Heart right ventricle (tissue), 16 donors: ENCODE data around the gene LCE1E. TPM values are rescaled to one million over a fixed set of nuclear protein-coding genes. Genes with fewer than 3 reads are reported as not detected.

ENCODE experiments used
- ATAC-seq, 8 donors: fragments of 200-7000 bp; cut with Tn5 transposase; one replicate each; pipeline ENCODE4 v1.9.1; 2020; ENCODE audit warnings: mild to moderate bottlenecking in 8 of 8, moderate library complexity in 8 of 8, moderate number of reproducible peaks in 1 of 8
- DNase-seq, 2 donors: peaks; one replicate each; pipeline ENCODE4 v3.0.0-alpha.2; 2020
- H3K27ac ChIP-seq, 10 donors: fragments of 200-600 bp; sonication (generic) in 2 of 10; one replicate each; pipeline versions ENCODE4 v1.5.0 to v1.8.0; 2020 to 2022; ENCODE audit warnings: mild to moderate bottlenecking in 3 of 10
- H3K27me3 ChIP-seq, 7 donors: fragments of 200-600 bp; one replicate each; pipeline ENCODE4 v1.8.0; 2021 to 2022; ENCODE audit warnings: mild to moderate bottlenecking in 2 of 7
- H3K36me3 ChIP-seq, 9 donors: fragments of 200-600 bp; sonication (generic) in 1 of 9; one replicate each; pipeline versions ENCODE4 v1.5.0 to v1.8.0; 2020 to 2022; ENCODE audit warnings: mild to moderate bottlenecking in 2 of 9
- H3K4me1 ChIP-seq, 9 donors: fragments of 200-600 bp; sonication (generic) in 1 of 9; one replicate each; pipeline versions ENCODE4 v1.5.0 to v1.8.0; 2020 to 2022; ENCODE audit warnings: mild to moderate bottlenecking in 4 of 9
- H3K4me3 ChIP-seq, 10 donors: fragments of 200-600 bp; sonication (generic) in 2 of 10; one replicate each; pipeline versions ENCODE4 v1.5.0 to v1.8.0; 2020 to 2022; ENCODE audit warnings: mild to moderate bottlenecking in 7 of 10, moderate library complexity in 2 of 10
- H3K9me3 ChIP-seq, 11 donors: fragments of 200-600 bp in 10 of 11; sonication (generic) in 2 of 11; one replicate each; pipeline versions ENCODE4 v1.5.0 to v1.8.0; 2013 to 2022; ENCODE audit warnings: mild to moderate bottlenecking in 2 of 11, control low read depth in 1 of 11, moderate library complexity in 1 of 11
- CTCF ChIP-seq, 9 donors: fragments of 200-600 bp; sonication (generic) in 2 of 9; IDR thresholded peaks; one replicate each; pipeline versions ENCODE4 v1.5.0 to v1.8.0; 2021 to 2022; ENCODE audit warnings: antibody characterized with exemption in 9 of 9, mild to moderate bottlenecking in 5 of 9, moderate library complexity in 1 of 9
- WGBS, 2 donors: extraction: QIAGEN DNeasy Blood & Tissue Kit; methylation state at CpG; one replicate each; pipeline ENCODE4 v1.1.7; 2013; ENCODE audit warnings: inconsistent platforms in 1 of 2; 5-methylcytosine and 5-hydroxymethylcytosine counted together
- intact Hi-C, 10 donors: fragments of 100-400 bp; cut with DNase I; formaldehyde crosslinking; loops; one replicate each; pipeline versions ENCODE4 v1.11.1 to v1.14.2; 2022
- polyA plus RNA-seq, 2 donors: library from polyadenylated mRNA; stranded (reverse); fragments of 200-250 nt; gene quantifications; one replicate each; pipeline ENCODE4 v1.2.3, GENCODE V29; 2013
- total RNA-seq, 10 donors: library from RNA; stranded (reverse); fragmentation: NEBNext Ultra II Directional in 3 of 10; extraction: Animal tissue kit (Norgen Biotek cat#: 25700) in 3 of 10; gene quantifications; one replicate each; pipeline versions ENCODE4 v1.2.1 to v1.2.4, GENCODE V29; 2021 to 2023
- donor health status: Arrhythmogenic right ventricular cardiomyopathy.
- donor health status: ischemic (EF 13 %, LVEDD 7.1; RV severe dilation, severe dysfunction).
- donor health status: healthy with polysubstance abuse.
- donor health status: DM: no; HTN: yes; CAD: no.
- donor health status: DM: no; HTN: no; CAD: no.
- donor health status: ischemic (EF 25% LVEDD 6.9; RV normal size, moderate dysfunction).
- donor health status: ischemic (EF 25% LVEDD 5.7; RV mildly dilated, moderate dysfunction).
- donor health status: healthy.
- donor health status: DM: yes; HTN: yes; CAD: no.
- donor health status: Ischemic cardiomyopathy.
- donor health status: ischemic (EF 35%, LVEDD 5.7; RV mildly dilated, moderate dysfunction).
- donor health status: nonischemic (EF 11% LVEDD 7.7; RV severe dilation, severe dysfunction).
- donor health status: DM: yes; HTN: yes; CAD: no.
- donor health status: PGD.
- donor health status: ischemic (EF 29% LVEDD 5.4; RV normal size, mild dysfunction).
- donor health status: nonischemic (EF 23%, LVEDD 6.1; RV moderate dilation, normal function).

LCE1E gene
- total and polyA plus RNA-seq, 12 donors: not detected

- DNase-seq (no peak), ATAC-seq (no peak)
- H3K27ac ChIP-seq: no peak overlapping the region
- intact Hi-C loops: no loop called here
- no peak for TF ChIP-seq CTCF (IDR thresholded peaks at IDR 0.05)
- no peaks in the 10 kb centered on the region for H3K4me1 ChIP-seq
- no peaks in the 10 kb centered on the region for H3K36me3 ChIP-seq
- peaks cover 0 to 6% (median 0%) of the 10 kb centered on the region in 11 donors for H3K9me3 ChIP-seq
- no peak overlapping the region for H3K4me3 ChIP-seq
- peaks cover 0 to 4% (median 0%) of the 10 kb centered on the region in 7 donors for H3K27me3 ChIP-seq
- WGBS, 2 donors: 49 to 59% methylated on average over 4 of the region's 4 CpGs
Observed at GRCh38 chr1:152777510-152778137, 8.4 kb upstream of the LCE1E start.

GRCh38 chr1:152783095-152783494, 3.0 kb upstream of the LCE1E start:
- DNase-seq: no peak
- TF ChIP-seq CTCF (IDR thresholded peaks at IDR 0.05): no peak
- H3K4me1 ChIP-seq: no peaks in the 10 kb centered on the region
- no peak overlapping the region for H3K27ac ChIP-seq
- H3K9me3 ChIP-seq: no peaks in the 10 kb centered on the region
- H3K4me3 ChIP-seq: no peak overlapping the region
- no peaks in the 10 kb centered on the region for H3K36me3 ChIP-seq
- peaks cover 0 to 35% (median 7%) of the 10 kb centered on the region in 7 donors for H3K27me3 ChIP-seq
- no peak for ATAC-seq
- WGBS, 2 donors: 51 to 53% methylated on average over 2 of the region's 2 CpGs
- intact Hi-C loops: no loop called here

GRCh38 chr1:152795686-152796085, 9.6 kb downstream of the LCE1E start:
- no peak for TF ChIP-seq CTCF (IDR thresholded peaks at IDR 0.05)
- no peak for DNase-seq
- no peaks in the 10 kb centered on the region for H3K9me3 ChIP-seq
- peaks cover 0 to 4% (median 0%) of the 10 kb centered on the region in 7 donors for H3K27me3 ChIP-seq
- H3K27ac ChIP-seq: no peak overlapping the region
- WGBS, 2 donors: 60 to 62% methylated on average over 4 of the region's 4 CpGs
- intact Hi-C loops: no loop called here
- H3K36me3 ChIP-seq: no peaks in the 10 kb centered on the region
- no peak overlapping the region for H3K4me3 ChIP-seq
- ATAC-seq: no peak
- no peaks in the 10 kb centered on the region for H3K4me1 ChIP-seq

GRCh38 chr1:152796421-152796820, 10.4 kb downstream of the LCE1E start, which contains the start of gene LCE1D:
Gene LCE1D (plus strand): TSS chr1:152796721. CDS start chr1:152797795, 1,074 bp downstream.
- H3K9me3 ChIP-seq: no peaks in the 10 kb centered on the region
- intact Hi-C loops: no loop called here
- H3K4me3 ChIP-seq: no peak within 1 kb of the TSS
- no peaks in the 10 kb centered on the region for H3K36me3 ChIP-seq
- H3K27me3 ChIP-seq: peaks cover 0 to 4% (median 0%) of the 10 kb centered on the region in 7 donors
- H3K27ac ChIP-seq: no peak within 1 kb of the TSS
- 35 to 37% methylated on average over 3 of the region's 3 CpGs for WGBS, 2 donors
- H3K4me1 ChIP-seq: no peaks in the 10 kb centered on the region
- no peak for TF ChIP-seq CTCF (IDR thresholded peaks at IDR 0.05)
- DNase-seq (no peak), ATAC-seq (no peak)
